ENCODE measurements around the gene TTI1.
"Not testable (repeated sequence)": the region's sequence is repeated elsewhere in the genome, so short reads cannot be mapped to it uniquely, and the experiment has no call there.

Gene TTI1

GRCh38 chr20:37969949-37970855, 63.1 kb downstream of the TTI1 start:
- ATAC-seq: no peak
- TF ChIP-seq ESRRG (CRISPR knock-in tag; IDR thresholded peaks at IDR 0.05) (no peak), TOX (CRISPR knock-in tag; IDR thresholded peaks at IDR 0.05; ENCODE audit: borderline replicate concordance) (no peak), ZC3H10 (CRISPR knock-in tag; IDR thresholded peaks at IDR 0.05) (no peak), GLIS3 (CRISPR knock-in tag; IDR thresholded peaks at IDR 0.05) (no peak), ZNF70 (CRISPR knock-in tag; IDR thresholded peaks at IDR 0.05) (no peak), CSDC2 (CRISPR knock-in tag; IDR thresholded peaks at IDR 0.05) (no peak), ZFP30 (CRISPR knock-in tag; IDR thresholded peaks at IDR 0.05) (no peak), ZNF8 (CRISPR knock-in tag; IDR thresholded peaks at IDR 0.05) (no peak), BACH2 (CRISPR knock-in tag; IDR thresholded peaks at IDR 0.05; ENCODE audit: borderline replicate concordance) (no peak)

GRCh38 chr20:37968841-37969401, 64.3 kb downstream of the TTI1 start:
- no peak for ATAC-seq
- no peak for TF ChIP-seq BACH2 (CRISPR knock-in tag; IDR thresholded peaks at IDR 0.05; ENCODE audit: borderline replicate concordance)
- TF ChIP-seq ZC3H10 (CRISPR knock-in tag; IDR thresholded peaks at IDR 0.05): no peak
- TF ChIP-seq RARB (CRISPR knock-in tag; IDR thresholded peaks at IDR 0.05): no peak
- no peak for TF ChIP-seq TCF4 (CRISPR knock-in tag; IDR thresholded peaks at IDR 0.05; ENCODE audit: borderline replicate concordance)
- no peak for TF ChIP-seq ARNTL (CRISPR knock-in tag; IDR thresholded peaks at IDR 0.05; ENCODE audit: borderline replicate concordance, low read depth)
- no peak for TF ChIP-seq CSDC2 (CRISPR knock-in tag; IDR thresholded peaks at IDR 0.05)
- no peak for TF ChIP-seq GLIS3 (CRISPR knock-in tag; IDR thresholded peaks at IDR 0.05)
- TF ChIP-seq PATZ1 (CRISPR knock-in tag; IDR thresholded peaks at IDR 0.05; ENCODE audit: borderline replicate concordance): no peak
- no peak for TF ChIP-seq TSHZ2 (CRISPR knock-in tag; IDR thresholded peaks at IDR 0.05)
- no peak for TF ChIP-seq ZFP3 (CRISPR knock-in tag; IDR thresholded peaks at IDR 0.05)
- no peak for TF ChIP-seq ZFP30 (CRISPR knock-in tag; IDR thresholded peaks at IDR 0.05)
- no peak for TF ChIP-seq TOX (CRISPR knock-in tag; IDR thresholded peaks at IDR 0.05; ENCODE audit: borderline replicate concordance)
- TF ChIP-seq POU6F1 (CRISPR knock-in tag; IDR thresholded peaks at IDR 0.05; ENCODE audit: borderline replicate concordance, low read depth): no peak
- no peak for TF ChIP-seq OSR1 (CRISPR knock-in tag; IDR thresholded peaks at IDR 0.05)
- TF ChIP-seq ZNF70 (CRISPR knock-in tag; IDR thresholded peaks at IDR 0.05): no peak

GRCh38 chr20:37963483-37963882, 69.8 kb downstream of the TTI1 start:
- not testable (repeated sequence) for ATAC-seq

- TF ChIP-seq ISL1 (CRISPR knock-in tag; IDR thresholded peaks at IDR 0.05): no peak
- no peak for TF ChIP-seq RARB (CRISPR knock-in tag; IDR thresholded peaks at IDR 0.05)
- no peak for TF ChIP-seq ZFP30 (CRISPR knock-in tag; IDR thresholded peaks at IDR 0.05)
- TF ChIP-seq TCF4 (CRISPR knock-in tag; IDR thresholded peaks at IDR 0.05; ENCODE audit: borderline replicate concordance): no peak
- no peak for TF ChIP-seq TSHZ2 (CRISPR knock-in tag; IDR thresholded peaks at IDR 0.05)
- TF ChIP-seq PATZ1 (CRISPR knock-in tag; IDR thresholded peaks at IDR 0.05; ENCODE audit: borderline replicate concordance): no peak
- no peak for TF ChIP-seq ZNF8 (CRISPR knock-in tag; IDR thresholded peaks at IDR 0.05)
- no peak for TF ChIP-seq BACH2 (CRISPR knock-in tag; IDR thresholded peaks at IDR 0.05; ENCODE audit: borderline replicate concordance)
- TF ChIP-seq ZFP3 (CRISPR knock-in tag; IDR thresholded peaks at IDR 0.05): no peak
- TF ChIP-seq PPARA (CRISPR knock-in tag; IDR thresholded peaks at IDR 0.05; ENCODE audit: borderline replicate concordance): no peak
- no peak for TF ChIP-seq CREB5 (CRISPR knock-in tag; IDR thresholded peaks at IDR 0.05; ENCODE audit: low read depth)
- TF ChIP-seq ZNF565 (CRISPR knock-in tag; conservative IDR thresholded peaks at IDR 0.05; ENCODE audit: low read depth): no peak
- TF ChIP-seq ZC3H10 (CRISPR knock-in tag; IDR thresholded peaks at IDR 0.05): no peak
- no peak for ATAC-seq
Observed at GRCh38 chr20:37961066-37961465, 72.2 kb downstream of the TTI1 start.
